MM.1S (cell line): Measurements from ENCODE around the gene NTM.
A peak's percentile ranks its signal among the peaks of the same experiment; 100 is the strongest.

Experiments
- DNase-seq: peaks from one replicate; pipeline ENCODE4 v3.0.0-alpha.2; 2015
- H2AFZ ChIP-seq: fragments of 300-600 bp; sonication (generic); 2 replicates; pipeline ENCODE4 v1.6.0; 2016; ENCODE audit warnings: antibody characterized with exemption, low read length
- H3F3A ChIP-seq: fragments of 300-600 bp; sonication (generic); 2 replicates; pipeline ENCODE4 v1.6.1; 2016; ENCODE audit warnings: mild to moderate bottlenecking, antibody characterized with exemption, low read length, moderate library complexity, mixed read lengths; ENCODE audit not compliant: insufficient read depth
- H3K27ac ChIP-seq: fragments of 300-600 bp; sonication (generic); 2 replicates; pipeline ENCODE4 v1.5.1; 2016; ENCODE audit warnings: mild to moderate bottlenecking, low read length
- H3K27me3 ChIP-seq: fragments of 300-600 bp; sonication (generic); replicated peaks from 2 replicates; pipeline ENCODE4 v1.6.0; 2016; ENCODE audit warnings: low read length; ENCODE audit not compliant: insufficient read depth
- H3K36me3 ChIP-seq: fragments of 300-600 bp; sonication (generic); replicated peaks from 2 replicates; pipeline ENCODE4 v1.6.1; 2016; ENCODE audit warnings: mild to moderate bottlenecking, low read length, mixed read lengths; ENCODE audit not compliant: insufficient read depth
- H3K4me1 ChIP-seq: fragments of 300-600 bp; sonication (generic); 2 replicates; pipeline ENCODE4 v1.6.1; 2016; ENCODE audit warnings: low read length, mixed read lengths
- H3K4me2 ChIP-seq: fragments of 300-600 bp; sonication (generic); 2 replicates; pipeline ENCODE4 v1.6.0; 2016; ENCODE audit warnings: low read depth, low read length
- H3K4me3 ChIP-seq: fragments of 300-600 bp; sonication (generic); 2 replicates; pipeline ENCODE4 v1.5.1; 2016; ENCODE audit warnings: low read length, mixed read lengths
- H3K79me2 ChIP-seq: fragments of 300-600 bp; sonication (generic); 2 replicates; pipeline ENCODE4 v1.6.1; 2016; ENCODE audit warnings: mixed run types, low read length, mixed read lengths
- H3K9ac ChIP-seq: fragments of 300-600 bp; sonication (generic); 2 replicates; pipeline ENCODE4 v1.6.1; 2016; ENCODE audit warnings: low read length, mixed read lengths
- H3K9me2 ChIP-seq: fragments of 300-600 bp; sonication (generic); replicated peaks from 2 replicates; pipeline ENCODE4 v1.6.1; 2016; ENCODE audit warnings: mild to moderate bottlenecking, low read length, mixed read lengths; ENCODE audit not compliant: insufficient read depth
- H3K9me3 ChIP-seq: fragments of 300-600 bp; sonication (generic); replicated peaks from 2 replicates; pipeline ENCODE4 v1.6.1; 2016; ENCODE audit warnings: mild to moderate bottlenecking, low read length, mixed read lengths; ENCODE audit not compliant: insufficient read depth
- H4K20me1 ChIP-seq: fragments of 300-600 bp; sonication (generic); 2 replicates; pipeline ENCODE4 v1.6.1; 2016; ENCODE audit warnings: mild to moderate bottlenecking, low read length, moderate library complexity, mixed read lengths; ENCODE audit not compliant: insufficient read depth
- CTCF ChIP-seq: fragments of 300-600 bp; sonication (generic); IDR thresholded peaks from 2 replicates; pipeline ENCODE4 v1.5.1; 2016; ENCODE audit warnings: antibody characterized with exemption, low read length, mixed read lengths
- EZH2 ChIP-seq: fragments of 300-600 bp; sonication (generic); optimal IDR thresholded peaks from 2 replicates; pipeline ENCODE3; 2017; ENCODE audit warnings: low read depth, mild to moderate bottlenecking, antibody characterized with exemption, low read length, mixed read lengths
- EZH2phosphoT487 ChIP-seq: fragments of 300-600 bp; sonication (generic); IDR thresholded peaks from 2 replicates; pipeline ENCODE4 v1.6.1; 2018; ENCODE audit warnings: antibody characterized with exemption, low read length

The NTM gene

GRCh38 chr11:132087148-132087547, 716.7 kb downstream of the NTM start:
- H3K4me2 ChIP-seq: no peak overlapping the region
- no peaks in the 10 kb centered on the region for H4K20me1 ChIP-seq
- DNase-seq: no peak
- H3K9me3 ChIP-seq: no peaks in the 10 kb centered on the region
- no peak for TF ChIP-seq EZH2phosphoT487
- TF ChIP-seq EZH2: no peak
- TF ChIP-seq CTCF: no peak
- H3K27ac ChIP-seq: no peak overlapping the region
- no peak overlapping the region for H3K9ac ChIP-seq
- H3K9me2 ChIP-seq: no peaks in the 10 kb centered on the region
- no peak overlapping the region for H3K4me3 ChIP-seq
- no peaks in the 10 kb centered on the region for H3K36me3 ChIP-seq
- H3F3A ChIP-seq: no peaks in the 10 kb centered on the region
- no peak overlapping the region for H2AFZ ChIP-seq
- H3K79me2 ChIP-seq: no peaks in the 10 kb centered on the region
- H3K4me1 ChIP-seq: no peaks in the 10 kb centered on the region
- no peaks in the 10 kb centered on the region; the same call in 1 of the 2 replicates for H3K27me3 ChIP-seq

GRCh38 chr11:132088551-132088950, 718.1 kb downstream of the NTM start:
- no peaks in the 10 kb centered on the region for H3K4me1 ChIP-seq
- no peak overlapping the region for H3K4me2 ChIP-seq
- no peaks in the 10 kb centered on the region for H3K9me3 ChIP-seq
- H3K27me3 ChIP-seq: peaks cover 6% of the 10 kb centered on the region
- no peak overlapping the region for H3K27ac ChIP-seq
- H3K9me2 ChIP-seq: no peaks in the 10 kb centered on the region
- H3K79me2 ChIP-seq: no peaks in the 10 kb centered on the region
- no peak overlapping the region for H2AFZ ChIP-seq
- no peak overlapping the region for H3K4me3 ChIP-seq
- no peaks in the 10 kb centered on the region for H3K36me3 ChIP-seq
- H4K20me1 ChIP-seq: no peaks in the 10 kb centered on the region
- TF ChIP-seq CTCF: no peak
- no peak for TF ChIP-seq EZH2
- no peak for TF ChIP-seq EZH2phosphoT487
- H3F3A ChIP-seq: no peaks in the 10 kb centered on the region
- H3K9ac ChIP-seq: no peak overlapping the region
- DNase-seq: no peak

GRCh38 chr11:132093536-132094259, 723.3 kb downstream of the NTM start:
- no peaks in the 10 kb centered on the region for H3F3A ChIP-seq
- no peaks in the 10 kb centered on the region for H3K79me2 ChIP-seq
- TF ChIP-seq EZH2phosphoT487 (no peak), EZH2 (no peak), CTCF (no peak)
- H2AFZ ChIP-seq: no peak overlapping the region
- no peak overlapping the region for H3K9ac ChIP-seq
- peaks cover 6% of the 10 kb centered on the region for H3K27me3 ChIP-seq
- no peaks in the 10 kb centered on the region for H3K36me3 ChIP-seq
- 0 out of 2 replicates have a peak, but pooled peaks cover 4% of the 10 kb centered on the region for H3K4me1 ChIP-seq
- no peaks in the 10 kb centered on the region for H3K9me3 ChIP-seq
- peak; percentile 68 for DNase-seq
- H3K9me2 ChIP-seq: no peaks in the 10 kb centered on the region
- H4K20me1 ChIP-seq: no peaks in the 10 kb centered on the region
- H3K4me2 ChIP-seq: no peak overlapping the region
- H3K4me3 ChIP-seq: no peak overlapping the region
- no peak overlapping the region for H3K27ac ChIP-seq
